ACHN (cell line): ENCODE results near the gene CCDC127.
A peak's percentile ranks its signal among the peaks of the same experiment; 100 is the strongest.

ENCODE experiments used
- DNase-seq: peaks from one replicate; pipeline ENCODE4 v3.0.0-alpha.2; 2015
- in situ Hi-C: cut with HindIII; loops from 2 replicates; pipeline ENCODE4 v1.10.0; 2017; ENCODE audit warnings: low sequenced_read_pairs, low pct_ligation_motif_present, low pct_unique_long_range_greater_than_20kb

CCDC127 gene

GRCh38 chr5:192970-193831, 24.8 kb downstream of the CCDC127 start:
- in situ Hi-C loops, result no loop called here

DNA sequence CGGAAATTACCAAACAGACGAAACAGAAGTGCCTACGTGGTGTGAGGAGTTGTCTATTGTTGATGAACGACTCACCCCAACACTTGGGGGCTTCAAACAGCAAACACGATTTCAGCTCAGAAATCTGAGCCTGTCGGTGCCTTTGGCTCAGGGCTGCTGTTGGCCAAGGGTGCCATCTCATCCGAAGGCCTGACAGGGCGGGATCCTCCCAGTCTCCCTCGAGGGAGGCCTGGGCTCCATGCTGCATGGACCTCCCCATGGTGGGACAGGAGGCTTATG, 25.3 kb downstream of the CCDC127 start:
- in situ Hi-C loops, result no loop called here

More at GRCh38 chr5:192970-193831, 24.8 kb downstream of the CCDC127 start:
- no peak for DNase-seq

DNA sequence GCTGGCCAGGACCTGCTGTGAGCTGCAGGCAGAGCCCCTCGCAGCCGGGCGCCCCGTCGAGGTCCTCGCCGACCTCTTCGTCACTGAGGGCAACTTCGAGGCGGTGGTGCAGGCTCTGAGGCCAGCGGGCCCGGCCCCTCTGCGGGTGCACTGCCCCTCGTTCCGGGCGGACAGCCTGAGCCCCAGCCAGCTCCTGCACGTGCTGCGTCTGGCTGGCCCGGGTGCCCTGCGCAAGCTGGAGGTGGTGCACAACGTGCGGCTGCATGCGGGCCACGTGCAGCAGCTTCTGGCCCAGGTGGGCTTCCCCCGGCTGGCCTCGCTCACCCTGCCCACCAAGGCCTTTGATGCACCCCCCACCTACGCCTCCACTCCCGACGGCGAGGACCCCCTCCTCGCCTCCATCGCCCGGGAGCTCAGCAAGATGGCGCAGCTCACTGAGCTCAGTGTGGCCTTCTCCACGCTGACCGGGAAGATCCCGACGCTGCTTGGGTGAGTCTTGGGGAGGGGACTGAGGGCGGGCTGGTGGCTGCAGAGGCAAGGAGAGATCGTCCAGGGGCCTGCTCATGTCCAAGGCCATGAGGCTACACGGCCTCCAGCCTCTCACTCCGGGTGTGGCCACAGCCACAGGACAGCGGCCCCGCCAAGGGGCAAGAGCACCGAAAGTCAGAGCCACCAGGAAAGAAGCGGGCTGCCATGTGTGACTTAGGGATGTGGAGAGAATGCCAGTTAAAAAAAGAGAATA, 25.8 kb downstream of the CCDC127 start:
- no peak for DNase-seq
- in situ Hi-C loops, result no loop called here

More for the DNA sequence above, 25.3 kb downstream of the CCDC127 start:
- no peak for DNase-seq

- in situ Hi-C loops, result no loop called here
- DNase-seq, result no peak
These were observed 26.7 kb downstream of the CCDC127 start, which contains the start of gene LRRC14B for GRCh38 chr5:191036-191948. TSS of gene LRRC14B (plus strand) at chr5:191495. CDS start at chr5:191539, 44 bp downstream.

GRCh38 chr5:190366-191035, 27.5 kb downstream of the CCDC127 start:
- no peak for DNase-seq
- in situ Hi-C loops, result no loop called here

- no peak for DNase-seq
These were observed 28.0 kb downstream of the CCDC127 start for GRCh38 chr5:189976-190365.

DNA sequence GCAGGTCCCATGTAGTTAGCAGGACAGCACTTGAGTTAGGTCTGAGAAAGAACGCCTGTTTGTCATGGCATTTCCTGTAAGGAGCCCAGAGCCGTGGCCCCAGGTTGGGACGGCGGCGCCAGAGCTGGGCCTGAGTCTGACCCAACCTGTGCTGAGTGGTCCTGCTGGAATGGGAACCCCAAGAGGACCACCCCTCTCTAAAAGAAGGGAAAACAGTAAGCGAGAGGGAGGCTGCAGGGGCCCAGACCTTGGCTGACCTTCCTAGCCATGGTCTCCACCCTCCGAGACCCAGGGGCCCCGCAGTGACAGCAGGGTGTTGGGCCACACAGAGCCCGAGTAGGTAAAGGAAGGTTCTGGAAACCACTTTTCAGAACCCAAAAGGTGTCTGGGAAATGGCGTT, 28.5 kb downstream of the CCDC127 start:
- no peak for DNase-seq
- in situ Hi-C loops, result no loop called here

More at GRCh38 chr5:189976-190365, 28.0 kb downstream of the CCDC127 start:
- in situ Hi-C loops, result no loop called here

GRCh38 chr5:188488-189481, 29.2 kb downstream of the CCDC127 start:
- peak; percentile 82 for DNase-seq
- in situ Hi-C loops, result no loop called here

DNA sequence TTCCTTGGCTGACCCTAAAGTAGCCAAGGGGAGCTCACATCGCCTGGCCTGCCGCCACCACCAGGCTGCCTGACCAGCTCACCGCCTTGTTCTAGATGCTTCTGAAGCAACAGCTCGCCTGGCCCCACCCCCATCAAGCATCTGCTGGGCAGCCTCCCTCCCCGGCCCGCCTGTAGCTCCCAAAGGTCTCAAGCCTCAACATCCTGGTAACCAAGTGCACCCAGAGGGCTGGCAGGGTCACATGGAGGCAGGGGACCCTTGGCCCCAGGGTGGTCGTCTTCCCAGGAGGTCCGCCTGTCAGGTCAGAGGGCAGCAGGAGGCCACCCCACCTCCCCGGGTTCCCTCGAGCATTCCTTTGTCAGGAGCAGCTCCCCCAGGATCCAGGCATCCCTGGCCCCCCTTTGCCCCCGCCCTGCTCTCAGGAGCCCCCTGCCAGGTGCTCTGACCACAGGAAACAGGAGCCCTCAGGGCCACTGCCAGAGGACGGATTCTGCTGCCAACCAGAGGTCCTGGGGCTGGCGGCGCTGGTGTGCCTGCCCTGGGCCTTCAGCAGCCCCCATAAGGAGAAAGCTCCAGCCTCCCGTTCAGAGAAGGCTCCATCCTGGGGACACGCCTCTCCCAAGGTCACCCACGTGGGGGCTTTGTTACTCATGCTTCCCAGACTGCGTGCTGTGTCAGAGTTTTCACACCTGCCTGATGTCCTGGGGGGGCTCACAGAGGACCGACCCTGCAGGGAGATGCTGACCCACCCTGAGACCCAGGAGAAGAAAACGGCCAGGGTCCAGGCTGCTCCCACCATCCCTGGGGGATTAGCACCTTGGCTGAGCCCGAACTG, 30.1 kb downstream of the CCDC127 start:
- in situ Hi-C loops, result no loop called here
- DNase-seq, result no peak

DNA sequence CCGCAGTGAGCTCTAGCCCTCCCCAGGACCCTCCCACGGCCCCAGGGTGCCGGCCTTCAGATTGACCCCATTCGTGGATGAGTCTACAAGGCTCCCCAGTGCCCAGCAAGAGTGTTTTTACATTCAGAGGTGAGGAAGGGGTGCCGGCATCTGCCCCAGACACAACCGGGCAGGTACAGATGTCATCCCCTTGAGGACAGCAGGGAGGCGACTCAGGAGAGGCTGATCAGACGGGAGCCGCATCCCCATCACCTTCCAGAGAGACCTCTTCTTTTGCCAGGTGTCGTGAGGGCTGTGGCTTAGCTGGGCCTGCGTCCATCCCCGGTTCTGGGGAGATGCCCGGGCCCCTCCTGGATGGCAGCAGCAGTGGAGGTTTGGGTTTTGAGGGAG, 30.9 kb downstream of the CCDC127 start:
- in situ Hi-C loops, result no loop called here
- DNase-seq, result no peak

- DNase-seq, result no peak
- in situ Hi-C loops, result no loop called here
These were observed 31.6 kb downstream of the CCDC127 start for GRCh38 chr5:186091-187041.

- in situ Hi-C loops, result no loop called here
- no peak for DNase-seq
These were observed 32.6 kb downstream of the CCDC127 start for GRCh38 chr5:185095-186070.

DNA sequence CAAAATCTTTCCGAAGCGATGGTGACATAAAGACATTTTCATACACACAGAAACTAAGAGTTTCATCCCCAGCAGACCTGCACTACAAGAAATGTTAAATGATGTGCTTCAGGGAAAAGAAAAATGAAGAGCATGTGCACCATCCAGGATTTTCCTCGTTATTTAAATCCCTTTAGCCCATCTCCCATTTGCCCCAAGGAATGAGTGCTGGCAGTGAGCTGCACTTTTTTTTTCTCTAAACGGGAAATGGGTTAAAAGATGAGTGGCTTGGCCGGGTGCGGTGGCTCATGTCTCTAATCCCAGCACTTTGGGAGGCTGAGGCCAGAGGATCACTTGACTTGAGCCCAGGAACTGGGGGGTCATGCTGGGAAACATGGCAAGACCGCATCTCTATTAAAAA, 33.5 kb downstream of the CCDC127 start:
- in situ Hi-C loops, result no loop called here
- no peak for DNase-seq

DNA sequence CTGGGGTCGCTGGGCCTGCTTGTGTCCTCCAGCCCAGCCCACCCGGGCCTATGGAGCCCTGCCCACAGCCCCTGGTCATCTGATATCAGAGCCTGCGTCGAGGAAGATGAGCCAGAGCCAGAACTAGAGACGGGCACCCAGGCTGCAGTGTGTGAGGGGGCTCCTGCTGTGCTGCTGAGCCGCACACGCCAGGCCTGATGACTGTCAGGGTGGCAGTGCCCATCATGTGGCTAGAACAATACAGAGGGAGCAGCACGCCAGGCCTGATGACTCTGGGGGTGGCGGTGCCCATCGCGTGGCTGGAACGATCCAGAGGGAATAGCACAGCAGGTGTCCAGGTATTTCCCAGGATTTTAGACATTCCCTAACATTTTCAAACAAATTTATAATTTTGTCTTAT, 35.8 kb downstream of the CCDC127 start:
- in situ Hi-C loops, result no loop called here

More for the DNA sequence above, 35.8 kb downstream of the CCDC127 start:
- no peak for DNase-seq
